Smooth muscle cell (in vitro differentiated cells): ENCODE results near the gene TBC1D14. TPM values are rescaled to one million over a fixed set of nuclear protein-coding genes. Genes with fewer than 3 reads are reported as not detected.

Experiments used
- DNase-seq: peaks from one replicate; lab custom pipeline; 2025; ENCODE audit not compliant: unreplicated experiment; lab: John Stamatoyannopoulos, UW
- H2AFZ ChIP-seq: fragments of 200-600 bp; sonication (generic); 2 replicates; pipeline ENCODE4 v1.6.0; 2016; ENCODE audit warnings: antibody characterized with exemption, low read depth, mild to moderate bottlenecking
- H3F3A ChIP-seq: fragments of 200-600 bp; sonication (generic); 2 replicates; pipeline ENCODE4 v1.6.0; 2017; ENCODE audit warnings: antibody characterized with exemption, low read depth
- H3K27ac ChIP-seq: fragments of 200-600 bp; sonication (generic); 2 replicates; pipeline ENCODE4 v1.5.1; 2016; ENCODE audit warnings: low read depth, mild to moderate bottlenecking
- H3K27me3 ChIP-seq: fragments of 200-600 bp; sonication (generic); 2 replicates; pipeline ENCODE4 v1.6.1; 2016; ENCODE audit warnings: low read depth, mild to moderate bottlenecking
- H3K36me3 ChIP-seq: fragments of 200-600 bp; sonication (generic); 2 replicates; pipeline ENCODE4 v1.5.1; 2016; ENCODE audit warnings: low read depth
- H3K4me1 ChIP-seq: fragments of 200-600 bp; sonication (generic); 2 replicates; pipeline ENCODE4 v1.5.1; 2016; ENCODE audit warnings: low read depth
- H3K4me2 ChIP-seq: fragments of 200-600 bp; sonication (generic); 2 replicates; pipeline ENCODE4 v1.6.0; 2016; ENCODE audit warnings: mild to moderate bottlenecking
- H3K4me3 ChIP-seq: fragments of 200-600 bp; sonication (generic); 2 replicates; pipeline ENCODE4 v1.5.1; 2016; ENCODE audit warnings: mild to moderate bottlenecking
- H3K79me2 ChIP-seq: fragments of 200-600 bp; sonication (generic); 2 replicates; pipeline ENCODE4 v1.6.0; 2016; ENCODE audit warnings: low read depth, mild to moderate bottlenecking
- H3K9ac ChIP-seq: fragments of 200-600 bp; sonication (generic); 2 replicates; pipeline ENCODE4 v1.6.0; 2016; ENCODE audit warnings: low read depth
- H3K9me3 ChIP-seq: fragments of 200-600 bp; sonication (generic); replicated peaks from 2 replicates; pipeline ENCODE4 v1.5.1; 2016; ENCODE audit warnings: low read depth
- H4K20me1 ChIP-seq: fragments of 200-600 bp; sonication (generic); 2 replicates; pipeline ENCODE4 v1.6.0; 2016; ENCODE audit warnings: low read depth
- CTCF ChIP-seq: fragments of 200-600 bp; sonication (generic); IDR thresholded peaks from 2 replicates; pipeline ENCODE4 v1.5.1; 2017; ENCODE audit warnings: borderline replicate concordance, mild to moderate bottlenecking, antibody characterized with exemption; ENCODE audit not compliant: insufficient read depth, poor library complexity, severe bottlenecking
- WGBS: methylation state at CpG from one replicate; pipeline ENCODE4 v1.1.7; 2016; ENCODE audit warnings: low lambda C conversion rate; 5-methylcytosine and 5-hydroxymethylcytosine counted together
- polyA plus RNA-seq: library from polyadenylated mRNA; unstranded; fragments of >200 nt; fragmentation: Nextera tagmentation; extraction: Ambion mirVana; gene quantifications from 2 replicates; pipeline ENCODE4 v1.2.1, GENCODE V29; 2016
- total RNA-seq: library from RNA; depleted of rRNA; stranded (reverse); fragments of >200 nt; gene quantifications from 2 replicates; pipeline ENCODE4 v1.2.3, GENCODE V29; 2014

The TBC1D14 gene
- total and polyA plus RNA-seq, 2 experiments from 2014 or later, result 13.0 to 24.4 TPM

- Histone ChIP-seq H3K79me2 (no peaks in the 10 kb centered on the region), H3K36me3 (no peaks in the 10 kb centered on the region), H3K4me2 (no peak overlapping the region), H4K20me1 (no peaks in the 10 kb centered on the region), H3F3A (no peaks in the 10 kb centered on the region), H3K27ac (no peak overlapping the region), H3K4me3 (no peak overlapping the region), H2AFZ (no peak overlapping the region), H3K27me3 (no peaks in the 10 kb centered on the region), H3K9ac (no peak overlapping the region), H3K4me1 (peaks cover 4% of the 10 kb centered on the region), H3K9me3 (no peaks in the 10 kb centered on the region)
- 93% methylated on average over 19 of the region's 19 CpGs for WGBS
- TF ChIP-seq CTCF, result no peak
- DNase-seq, result no peak
Measured at GRCh38 chr4:7024336-7024890, 114.8 kb downstream of the TBC1D14 start.

- Histone ChIP-seq H3K4me2 (no peak overlapping the region), H3K9ac (no peak overlapping the region), H3K9me3 (no peaks in the 10 kb centered on the region), H3K79me2 (no peaks in the 10 kb centered on the region), H3K27ac (no peak overlapping the region), H3K27me3 (no peaks in the 10 kb centered on the region), H3K36me3 (no peaks in the 10 kb centered on the region), H3F3A (no peaks in the 10 kb centered on the region), H4K20me1 (no peaks in the 10 kb centered on the region), H3K4me3 (no peak overlapping the region), H3K4me1 (peaks cover 4% of the 10 kb centered on the region), H2AFZ (no peak overlapping the region)
- no peak for TF ChIP-seq CTCF
- no peak for DNase-seq
- WGBS, result 93% methylated on average over 28 of the region's 28 CpGs
Measured at GRCh38 chr4:7025040-7025602, 115.5 kb downstream of the TBC1D14 start.

GRCh38 chr4:7026107-7026506, 116.5 kb downstream of the TBC1D14 start:
- H3K36me3 ChIP-seq, result no peaks in the 10 kb centered on the region
- H3K27ac ChIP-seq, result no peak overlapping the region
- DNase-seq, result no peak
- no peak overlapping the region for H3K9ac ChIP-seq
- H4K20me1 ChIP-seq, result no peaks in the 10 kb centered on the region
- no peak overlapping the region for H3K4me2 ChIP-seq
- no peaks in the 10 kb centered on the region for H3K4me1 ChIP-seq
- no peak overlapping the region for H3K4me3 ChIP-seq
- H3F3A ChIP-seq, result no peaks in the 10 kb centered on the region
- H3K9me3 ChIP-seq, result no peaks in the 10 kb centered on the region
- no peak for TF ChIP-seq CTCF
- 95% methylated on average over 9 of the region's 9 CpGs for WGBS
- H3K79me2 ChIP-seq, result no peaks in the 10 kb centered on the region
- no peak overlapping the region for H2AFZ ChIP-seq
- no peaks in the 10 kb centered on the region for H3K27me3 ChIP-seq

- no peak overlapping the region for H2AFZ ChIP-seq
- no peaks in the 10 kb centered on the region for H3K4me1 ChIP-seq
- no peaks in the 10 kb centered on the region for H3K9me3 ChIP-seq
- H3K4me3 ChIP-seq, result no peak overlapping the region
- H3K9ac ChIP-seq, result no peak overlapping the region
- H3K27me3 ChIP-seq, result no peaks in the 10 kb centered on the region
- no peak overlapping the region for H3K27ac ChIP-seq
- WGBS, result 95% methylated on average over 7 of the region's 7 CpGs
- no peaks in the 10 kb centered on the region for H3F3A ChIP-seq
- H3K79me2 ChIP-seq, result no peaks in the 10 kb centered on the region
- no peak overlapping the region for H3K4me2 ChIP-seq
- H3K36me3 ChIP-seq, result no peaks in the 10 kb centered on the region
- no peak for TF ChIP-seq CTCF
- no peak for DNase-seq
- no peaks in the 10 kb centered on the region for H4K20me1 ChIP-seq
Measured at GRCh38 chr4:7027284-7027683, 117.7 kb downstream of the TBC1D14 start.
